Central memory CD8-positive, alpha-beta T cell (primary cell): ENCODE measurements around the gene ARHGEF26.

Source experiments
- ATAC-seq: fragments of 150-1000 bp; cut with Tn5 transposase; replicated peaks from 2 replicates; pipeline ENCODE4 v1.10.0; 2022; ENCODE audit warnings: mild to moderate bottlenecking, moderate FRiP score, moderate number of reproducible peaks; ENCODE audit not compliant: poor library complexity, severe bottlenecking; ENCODE audit errors: extremely low read depth
- DNase-seq, 2 donors: peaks; one replicate each; pipeline ENCODE4 v3.0.0; 2021; ENCODE audit warnings: low spot score in 2 of 2
- H3K27ac Mint-ChIP-seq: one replicate; pipeline ENCODE4 v1.8.0; 2022; ENCODE audit warnings: low read depth, mild to moderate bottlenecking, moderate library complexity, mixed read lengths
- H3K27me3 Mint-ChIP-seq: one replicate; pipeline ENCODE4 v1.8.0; 2022; ENCODE audit warnings: mixed read lengths
- H3K36me3 Mint-ChIP-seq: one replicate; pipeline ENCODE4 v1.8.0; 2022; ENCODE audit warnings: mild to moderate bottlenecking, moderate library complexity, mixed read lengths; ENCODE audit not compliant: insufficient read depth
- H3K4me1 Mint-ChIP-seq: one replicate; pipeline ENCODE4 v1.8.0; 2022; ENCODE audit warnings: mixed read lengths
- H3K4me3 Mint-ChIP-seq: one replicate; pipeline ENCODE4 v1.8.0; 2022; ENCODE audit warnings: mild to moderate bottlenecking, moderate library complexity, mixed read lengths
- H3K9me3 Mint-ChIP-seq: one replicate; pipeline ENCODE4 v1.8.0; 2022; ENCODE audit warnings: mixed read lengths

ARHGEF26 gene

DNA sequence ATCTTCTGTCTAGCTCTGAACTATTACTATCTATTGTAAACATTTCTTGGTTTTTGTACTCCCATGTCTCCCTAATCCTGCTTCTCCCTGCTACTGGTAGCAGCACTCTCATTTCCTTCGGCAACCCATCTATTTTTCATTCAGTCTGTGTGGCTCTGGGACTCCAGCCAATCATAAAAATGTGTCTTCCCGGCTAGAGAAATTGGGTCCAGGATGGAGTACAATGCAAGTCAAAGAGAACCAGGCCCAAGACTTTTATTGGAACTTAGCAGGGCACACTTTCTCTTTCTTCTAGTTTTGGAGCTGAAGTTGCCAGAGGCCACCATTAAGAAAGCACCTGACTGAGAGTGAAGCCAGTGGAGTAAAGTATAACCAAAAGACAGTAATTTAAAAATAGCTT, 22.8 kb upstream of the ARHGEF26 start:
- H3K27me3 Mint-ChIP-seq = no peaks in the 10 kb centered on the region

DNA sequence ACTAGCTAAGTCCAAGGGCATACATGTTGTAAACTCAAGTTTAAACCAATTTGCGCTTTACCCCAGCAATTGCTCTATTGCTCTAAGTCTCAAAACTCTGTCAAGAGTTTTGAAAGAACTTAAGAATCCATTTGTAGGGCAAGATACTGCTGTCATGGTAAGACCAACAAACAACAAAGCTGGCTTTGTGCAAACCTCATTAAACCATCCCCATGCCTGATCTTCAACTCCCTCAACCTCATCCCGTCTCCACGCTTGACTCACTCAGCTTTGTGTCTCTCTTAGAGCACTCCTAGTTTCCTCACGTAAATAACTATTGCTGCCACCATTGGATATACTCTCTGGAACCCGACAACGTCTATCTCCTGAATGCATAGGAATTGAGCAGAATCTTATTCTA, 20.6 kb upstream of the ARHGEF26 start:
- DNase-seq (no peak), ATAC-seq (no peak)
- H3K4me3 Mint-ChIP-seq = no peak overlapping the region
- H3K4me1 Mint-ChIP-seq = no peaks in the 10 kb centered on the region
- H3K9me3 Mint-ChIP-seq = no peaks in the 10 kb centered on the region
- H3K27me3 Mint-ChIP-seq = peaks cover 5% of the 10 kb centered on the region
- no peak overlapping the region for H3K27ac Mint-ChIP-seq
- no peaks in the 10 kb centered on the region for H3K36me3 Mint-ChIP-seq

More for the DNA sequence above, 22.8 kb upstream of the ARHGEF26 start:
- DNase-seq = no peak
- Mint-ChIP-seq H3K9me3 (no peaks in the 10 kb centered on the region), H3K36me3 (no peaks in the 10 kb centered on the region), H3K4me1 (no peaks in the 10 kb centered on the region), H3K27ac (no peak overlapping the region), H3K4me3 (no peak overlapping the region)
- ATAC-seq = no peak

DNA sequence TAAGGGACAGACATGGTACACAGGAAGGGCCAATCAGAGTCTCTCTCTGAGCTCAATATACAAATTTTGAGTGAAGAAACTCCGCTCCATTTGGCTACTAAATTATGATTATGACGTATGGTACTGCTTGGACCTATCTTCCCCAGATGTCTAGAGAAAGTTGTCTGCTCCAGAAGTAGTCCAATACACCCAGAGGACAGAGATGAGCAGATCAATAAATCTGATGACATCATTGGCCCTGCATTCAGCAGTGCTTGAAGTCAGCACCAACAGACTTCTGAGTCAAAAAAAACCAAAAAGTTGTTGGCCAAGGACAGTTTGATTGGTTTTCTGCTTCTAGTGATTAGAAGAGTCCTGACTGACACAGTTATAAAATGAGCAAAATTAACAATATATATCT, 19.9 kb upstream of the ARHGEF26 start:
- H3K4me1 Mint-ChIP-seq = no peaks in the 10 kb centered on the region
- ATAC-seq = no peak
- H3K4me3 Mint-ChIP-seq = no peak overlapping the region
- no peak for DNase-seq
- no peaks in the 10 kb centered on the region for H3K36me3 Mint-ChIP-seq
- peaks cover 12% of the 10 kb centered on the region for H3K27me3 Mint-ChIP-seq
- no peaks in the 10 kb centered on the region for H3K9me3 Mint-ChIP-seq
- no peak overlapping the region for H3K27ac Mint-ChIP-seq

DNA sequence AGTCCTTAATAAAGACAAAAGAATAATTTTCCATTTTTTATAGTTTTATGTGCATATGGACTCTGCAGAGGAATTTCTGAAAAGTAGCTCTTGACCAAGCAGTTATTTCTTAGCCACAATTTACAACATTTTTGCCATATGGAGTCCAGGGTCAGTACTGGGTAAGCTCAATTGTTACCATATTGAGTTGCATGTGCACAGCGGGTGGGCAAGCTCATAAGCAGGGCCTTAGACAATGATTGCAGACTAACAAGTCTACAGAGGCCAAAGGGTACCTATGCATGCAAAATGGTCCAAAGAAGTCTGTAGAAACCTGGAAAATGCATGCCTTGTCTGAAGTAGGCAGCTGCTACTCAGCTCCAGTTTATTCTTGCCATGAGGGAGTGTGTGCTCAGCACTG, 19.0 kb upstream of the ARHGEF26 start:
- H3K9me3 Mint-ChIP-seq = no peaks in the 10 kb centered on the region
- no peak for ATAC-seq
- no peak overlapping the region for H3K27ac Mint-ChIP-seq
- no peak overlapping the region for H3K4me3 Mint-ChIP-seq
- DNase-seq = no peak
- H3K27me3 Mint-ChIP-seq = peaks cover 14% of the 10 kb centered on the region
- H3K36me3 Mint-ChIP-seq = no peaks in the 10 kb centered on the region
- no peaks in the 10 kb centered on the region for H3K4me1 Mint-ChIP-seq

DNA sequence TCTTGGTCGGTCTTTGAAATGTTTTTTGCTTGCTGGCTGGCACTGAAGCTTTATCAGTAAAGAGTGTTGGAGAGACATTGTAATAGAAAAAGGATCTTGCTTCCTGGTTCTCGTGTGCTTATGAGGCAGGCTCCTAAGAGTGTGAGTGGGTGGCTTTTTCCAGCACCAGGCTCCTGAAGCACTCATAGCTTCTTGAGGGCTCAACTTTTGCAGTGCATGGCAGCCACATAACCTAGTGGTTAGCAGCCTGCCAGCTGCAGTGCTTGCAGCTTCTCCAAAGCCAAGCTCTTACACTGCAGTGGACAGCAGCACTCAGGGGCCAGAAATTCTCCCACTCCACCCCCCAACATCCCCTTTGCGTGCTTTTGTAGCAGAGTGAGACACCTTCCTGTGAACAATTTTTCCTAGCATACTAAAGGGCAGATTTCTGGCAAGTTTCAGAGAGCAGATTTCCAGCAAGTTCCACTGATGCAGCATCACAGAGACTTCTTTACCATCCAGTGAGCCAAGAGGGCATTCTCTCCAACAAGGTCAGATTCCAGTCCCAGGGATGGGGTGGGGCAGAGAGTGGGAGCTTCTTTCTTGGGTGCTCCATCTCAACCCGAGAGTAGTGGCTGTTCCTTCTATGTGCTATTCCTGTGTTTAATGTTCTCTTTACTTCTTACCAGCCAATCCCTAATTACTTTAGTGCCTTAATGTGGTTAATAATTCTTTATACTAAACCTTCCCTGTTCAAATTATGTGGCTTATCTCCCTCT, 15.8 kb upstream of the ARHGEF26 start:
- no peaks in the 10 kb centered on the region for H3K4me1 Mint-ChIP-seq
- H3K27me3 Mint-ChIP-seq = peaks cover 14% of the 10 kb centered on the region
- DNase-seq (no peak), ATAC-seq (no peak)
- H3K9me3 Mint-ChIP-seq = no peaks in the 10 kb centered on the region
- H3K36me3 Mint-ChIP-seq = no peaks in the 10 kb centered on the region
- no peak overlapping the region for H3K4me3 Mint-ChIP-seq
- no peak overlapping the region for H3K27ac Mint-ChIP-seq

DNA sequence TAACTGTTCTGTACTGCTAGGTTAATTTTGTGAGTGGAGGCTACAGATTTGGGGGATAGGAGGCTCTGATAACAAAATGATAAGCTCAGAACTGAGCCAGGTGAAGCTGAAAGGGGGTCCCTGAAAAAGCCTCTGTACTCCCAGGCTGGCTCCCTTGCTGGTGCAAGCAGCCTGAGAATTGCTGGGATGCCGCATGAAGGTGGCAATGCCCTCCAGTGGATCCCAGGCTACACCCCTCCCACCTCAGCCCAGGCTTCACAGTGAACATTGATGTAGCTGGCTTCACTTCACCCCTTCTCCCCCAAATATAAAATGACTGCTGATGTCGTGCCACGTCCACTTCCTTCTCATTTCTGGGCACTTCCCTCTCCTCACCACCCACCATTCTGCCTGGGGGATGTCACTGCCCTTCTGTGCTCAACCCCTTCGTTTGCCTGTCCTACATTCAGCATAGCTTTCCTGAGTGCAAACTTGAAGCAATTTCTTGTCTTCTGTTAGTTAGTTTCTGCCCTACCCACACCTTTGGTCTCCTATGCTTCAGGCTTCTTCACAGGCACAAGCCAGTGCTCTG, 9.7 kb upstream of the ARHGEF26 start:
- no peak overlapping the region for H3K27ac Mint-ChIP-seq

DNA sequence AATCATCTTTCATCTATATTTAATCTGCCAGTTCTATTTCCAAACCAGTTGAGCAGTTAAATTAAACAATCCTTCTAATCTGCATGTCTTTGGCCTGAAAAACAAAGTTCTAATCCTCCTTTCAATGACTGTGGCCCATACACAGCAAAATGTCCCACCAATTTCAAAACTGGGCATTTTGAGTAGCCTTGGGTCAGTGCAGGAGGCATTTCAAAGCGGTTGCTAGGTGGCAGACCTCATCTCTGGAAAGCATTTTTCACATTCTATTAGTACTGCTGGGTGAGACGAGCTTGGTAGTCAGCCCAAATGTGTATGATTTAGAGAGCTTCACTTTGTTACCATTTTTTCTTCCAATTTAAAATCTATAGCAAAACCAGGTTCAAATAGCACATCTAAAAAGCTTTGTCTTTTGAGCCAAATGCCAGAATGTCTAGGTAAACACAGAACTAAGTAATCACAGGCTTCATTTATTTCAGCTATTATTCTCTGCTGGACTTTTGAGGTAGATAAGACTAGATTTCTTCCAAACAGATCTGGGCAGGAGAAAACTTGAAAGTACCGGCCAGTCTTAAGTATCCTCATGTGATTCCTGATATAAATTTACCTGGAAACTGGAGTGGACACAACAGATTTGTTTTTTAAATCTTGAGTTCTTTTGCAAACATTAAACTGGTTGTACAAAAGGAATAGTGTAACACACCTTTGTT, 8.9 kb upstream of the ARHGEF26 start:
- Mint-ChIP-seq H3K36me3 (no peaks in the 10 kb centered on the region), H3K4me1 (no peaks in the 10 kb centered on the region), H3K27me3 (peaks cover 34% of the 10 kb centered on the region), H3K4me3 (no peak overlapping the region), H3K27ac (no peak overlapping the region), H3K9me3 (no peaks in the 10 kb centered on the region)
- ATAC-seq = no peak
- no peak for DNase-seq

More for the DNA sequence above, 9.7 kb upstream of the ARHGEF26 start:
- DNase-seq (no peak), ATAC-seq (no peak)
- Mint-ChIP-seq H3K36me3 (no peaks in the 10 kb centered on the region), H3K9me3 (no peaks in the 10 kb centered on the region), H3K27me3 (peaks cover 28% of the 10 kb centered on the region), H3K4me3 (no peak overlapping the region), H3K4me1 (no peaks in the 10 kb centered on the region)

DNA sequence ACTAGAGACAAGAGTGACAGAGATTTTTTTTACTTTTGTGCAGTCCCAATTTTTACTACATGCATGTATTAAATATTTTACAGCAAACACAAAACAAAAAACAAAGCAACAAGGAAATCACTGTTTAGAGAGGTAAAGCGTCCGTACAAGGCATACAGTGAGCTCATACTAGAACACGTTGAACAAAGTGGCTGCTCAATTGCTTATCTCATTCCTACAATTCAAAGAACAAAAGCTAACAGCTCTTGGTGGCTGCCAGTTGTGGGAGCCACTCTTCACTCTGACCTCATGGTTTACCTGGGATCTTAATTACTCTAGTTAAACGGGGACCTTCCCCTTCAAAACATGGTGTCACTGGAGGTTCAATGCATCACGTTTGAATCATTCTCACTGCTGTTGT, 7.6 kb upstream of the ARHGEF26 start:
- Mint-ChIP-seq H3K4me3 (no peak overlapping the region), H3K9me3 (no peaks in the 10 kb centered on the region), H3K36me3 (no peaks in the 10 kb centered on the region), H3K27me3 (peaks cover 47% of the 10 kb centered on the region), H3K27ac (no peak overlapping the region), H3K4me1 (no peaks in the 10 kb centered on the region)
- DNase-seq = no peak
- ATAC-seq = no peak

DNA sequence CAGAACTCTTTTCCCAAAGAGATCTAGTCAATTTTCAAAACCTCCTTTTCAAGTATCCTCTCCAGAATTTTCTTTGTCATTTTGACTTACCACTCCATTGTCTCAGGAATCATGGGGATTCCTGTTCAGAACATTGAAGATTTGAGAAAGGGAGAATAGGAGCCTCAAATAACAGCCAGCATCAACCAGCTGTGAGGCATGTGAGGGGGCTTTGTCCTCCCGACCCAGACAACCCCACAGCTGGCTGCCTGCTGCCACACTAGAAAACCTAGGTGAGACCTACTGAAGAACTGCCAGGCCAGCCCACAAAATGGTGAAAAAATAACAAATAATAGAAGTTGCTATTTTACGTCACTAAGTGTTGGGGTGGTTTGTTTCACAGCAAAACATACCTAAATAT, 5.9 kb upstream of the ARHGEF26 start:
- H3K4me1 Mint-ChIP-seq = no peaks in the 10 kb centered on the region
- H3K27me3 Mint-ChIP-seq = peaks cover 65% of the 10 kb centered on the region
- H3K27ac Mint-ChIP-seq = no peak overlapping the region
- no peaks in the 10 kb centered on the region for H3K36me3 Mint-ChIP-seq
- DNase-seq (no peak), ATAC-seq (no peak)
- H3K4me3 Mint-ChIP-seq = no peak overlapping the region
- H3K9me3 Mint-ChIP-seq = no peaks in the 10 kb centered on the region

DNA sequence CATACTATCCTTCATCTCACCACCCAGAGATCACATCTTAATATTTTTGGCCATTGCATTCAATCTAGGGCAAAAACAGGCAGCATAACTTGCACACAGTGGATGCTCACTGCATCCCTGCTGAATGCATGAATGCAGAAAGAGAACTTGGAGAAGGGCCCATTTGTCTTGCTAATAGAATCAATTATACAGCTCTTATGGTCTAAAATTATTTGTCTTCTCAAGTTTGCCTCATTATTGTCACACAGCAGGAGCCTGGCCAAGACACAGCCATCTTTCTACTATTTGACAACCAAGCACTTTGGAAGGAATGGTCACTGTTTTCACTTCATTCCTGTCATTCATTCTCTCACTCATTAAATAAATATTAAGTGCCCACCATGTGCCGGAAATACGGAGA, 1.2 kb upstream of the ARHGEF26 start:
- Mint-ChIP-seq H3K27ac (no peak overlapping the region), H3K27me3 (peaks cover 67% of the 10 kb centered on the region), H3K4me3 (peak overlapping the region; percentile 59), H3K4me1 (peaks cover 9% of the 10 kb centered on the region), H3K36me3 (peaks cover 4% of the 10 kb centered on the region), H3K9me3 (no peaks in the 10 kb centered on the region)
- DNase-seq (no peak), ATAC-seq (no peak)

DNA sequence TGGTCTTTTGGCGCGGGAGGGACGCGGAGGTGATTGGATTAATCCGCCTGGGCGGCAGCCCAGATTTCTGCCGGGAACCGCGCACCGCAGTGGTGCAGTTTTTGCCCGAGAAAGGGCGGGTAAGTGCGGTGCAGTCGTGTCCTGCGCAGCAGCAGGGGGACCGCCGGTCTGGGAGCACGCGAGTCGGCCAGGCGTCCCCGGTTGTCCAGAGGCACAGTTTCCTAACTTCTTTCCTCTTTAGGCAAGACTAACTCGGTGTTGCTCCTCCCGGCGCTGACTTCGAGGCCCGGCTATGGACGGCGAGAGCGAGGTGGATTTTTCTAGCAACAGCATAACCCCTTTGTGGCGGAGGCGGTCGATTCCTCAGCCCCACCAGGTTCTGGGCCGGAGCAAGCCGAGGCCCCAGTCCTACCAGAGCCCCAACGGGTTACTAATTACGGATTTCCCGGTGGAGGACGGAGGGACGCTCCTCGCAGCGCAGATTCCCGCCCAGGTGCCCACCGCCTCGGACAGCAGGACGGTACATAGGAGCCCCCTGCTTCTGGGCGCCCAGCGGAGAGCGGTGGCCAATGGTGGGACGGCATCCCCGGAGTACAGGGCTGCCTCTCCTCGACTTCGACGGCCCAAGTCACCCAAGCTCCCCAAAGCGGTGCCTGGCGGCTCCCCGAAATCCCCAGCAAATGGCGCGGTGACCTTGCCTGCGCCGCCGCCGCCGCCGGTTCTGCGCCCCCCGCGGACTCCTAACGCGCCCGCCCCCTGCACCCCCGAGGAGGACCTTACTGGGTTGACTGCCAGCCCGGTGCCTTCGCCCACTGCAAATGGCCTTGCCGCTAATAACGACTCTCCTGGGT, 736 bp downstream of the ARHGEF26 start:
- no peak for DNase-seq
- H3K27me3 Mint-ChIP-seq = peaks cover 63% of the 10 kb centered on the region
- H3K9me3 Mint-ChIP-seq = no peaks in the 10 kb centered on the region
- no peak overlapping the region for H3K27ac Mint-ChIP-seq
- peaks cover 9% of the 10 kb centered on the region for H3K4me1 Mint-ChIP-seq
- H3K4me3 Mint-ChIP-seq = peak overlapping the region; percentile 59
- ATAC-seq = peak; percentile 31
- peaks cover 4% of the 10 kb centered on the region for H3K36me3 Mint-ChIP-seq

DNA sequence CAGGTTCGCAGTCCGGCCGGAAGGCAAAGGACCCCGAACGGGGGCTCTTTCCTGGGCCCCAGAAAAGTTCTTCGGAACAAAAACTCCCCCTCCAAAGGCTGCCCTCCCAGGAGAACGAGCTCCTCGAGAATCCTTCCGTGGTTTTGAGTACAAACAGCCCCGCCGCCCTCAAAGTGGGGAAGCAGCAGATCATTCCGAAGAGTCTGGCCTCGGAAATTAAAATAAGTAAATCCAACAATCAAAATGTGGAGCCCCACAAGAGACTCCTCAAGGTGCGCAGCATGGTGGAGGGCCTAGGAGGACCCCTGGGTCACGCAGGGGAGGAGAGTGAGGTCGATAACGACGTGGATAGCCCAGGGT, 1.3 kb downstream of the ARHGEF26 start:
- peaks cover 9% of the 10 kb centered on the region for H3K4me1 Mint-ChIP-seq
- ATAC-seq (no peak), DNase-seq (no peak)
- no peaks in the 10 kb centered on the region for H3K9me3 Mint-ChIP-seq
- H3K4me3 Mint-ChIP-seq = peak overlapping the region; percentile 31
- no peak overlapping the region for H3K27ac Mint-ChIP-seq
- H3K27me3 Mint-ChIP-seq = peaks cover 57% of the 10 kb centered on the region
- peaks cover 4% of the 10 kb centered on the region for H3K36me3 Mint-ChIP-seq
